IMR-90 (cell line): ENCODE measurements around the gene SMC6.

Experiments used
- BHLHE40 ChIP-seq: fragments of 150-350 bp; IDR thresholded peaks from 2 replicates; pipeline ENCODE4 v1.6.1; 2016; ENCODE audit warnings: mild to moderate bottlenecking, low read depth, low read length
- CHD1 ChIP-seq: IDR thresholded peaks from 2 replicates; pipeline ENCODE4 v1.6.1; 2012; ENCODE audit warnings: low read depth, low read length, improper control_type of control experiment
- CTCF ChIP-seq: conservative IDR thresholded peaks from 2 replicates; pipeline ENCODE4 v1.5.1; 2012; ENCODE audit warnings: mild to moderate bottlenecking, low read depth, low read length, improper control_type of control experiment
- FOS ChIP-seq: fragments of 150-350 bp; IDR thresholded peaks from 2 replicates; pipeline ENCODE4 v1.6.1; 2016; ENCODE audit warnings: low read depth, low read length
- MAFK ChIP-seq: IDR thresholded peaks from 2 replicates; pipeline ENCODE4 v1.6.1; 2012; ENCODE audit warnings: low read depth, low read length, improper control_type of control experiment
- MAZ ChIP-seq: IDR thresholded peaks from 2 replicates; pipeline ENCODE4 v1.6.1; 2012; ENCODE audit warnings: low read depth, mild to moderate bottlenecking, low read length, improper control_type of control experiment, moderate library complexity, borderline replicate concordance
- MXI1 ChIP-seq: IDR thresholded peaks from 2 replicates; pipeline ENCODE4 v1.6.1; 2012; ENCODE audit warnings: low read depth, mild to moderate bottlenecking, low read length, moderate library complexity, borderline replicate concordance
- POLR2A ChIP-seq: IDR thresholded peaks from 2 replicates; pipeline ENCODE4 v1.6.1; 2012; ENCODE audit warnings: mild to moderate bottlenecking, low read depth, low read length
- RAD21 ChIP-seq: IDR thresholded peaks from 2 replicates; pipeline ENCODE4 v1.6.1; 2012; ENCODE audit warnings: low read length, improper control_type of control experiment
- RFX5 ChIP-seq: IDR thresholded peaks from 2 replicates; pipeline ENCODE4 v1.8.0; 2012; ENCODE audit warnings: low read depth, mild to moderate bottlenecking, low read length, moderate library complexity
- USF2 ChIP-seq: fragments of 150-350 bp; IDR thresholded peaks from 2 replicates; pipeline ENCODE4 v1.6.1; 2017; ENCODE audit warnings: mild to moderate bottlenecking, antibody characterized with exemption, low read length, low read depth

- TF ChIP-seq RAD21, result no peak
- TF ChIP-seq MAZ, result no peak
- TF ChIP-seq CTCF, result no peak
- no peak for TF ChIP-seq CHD1
- no peak for TF ChIP-seq FOS
- no peak for TF ChIP-seq MAFK
- no peak for TF ChIP-seq POLR2A
- no peak for TF ChIP-seq MXI1
- no peak for TF ChIP-seq BHLHE40
- TF ChIP-seq USF2, result no peak
- TF ChIP-seq RFX5, result no peak
Observed at GRCh38 chr2:17682098-17682857, 71.3 kb downstream of the SMC6 start.
